Activated gamma-delta T cell treated with anti-CD3 and anti-CD28 coated beads, Interleukin-2, amount 50 U/mL, for 16 hours (primary cell): Measurements from ENCODE around the gene SLC5A12.

ENCODE experiments used
- DNase-seq: peaks from one replicate; pipeline ENCODE4 v3.0.0-alpha.2; 2020; ENCODE audit warnings: low read depth

Gene SLC5A12, protein sequence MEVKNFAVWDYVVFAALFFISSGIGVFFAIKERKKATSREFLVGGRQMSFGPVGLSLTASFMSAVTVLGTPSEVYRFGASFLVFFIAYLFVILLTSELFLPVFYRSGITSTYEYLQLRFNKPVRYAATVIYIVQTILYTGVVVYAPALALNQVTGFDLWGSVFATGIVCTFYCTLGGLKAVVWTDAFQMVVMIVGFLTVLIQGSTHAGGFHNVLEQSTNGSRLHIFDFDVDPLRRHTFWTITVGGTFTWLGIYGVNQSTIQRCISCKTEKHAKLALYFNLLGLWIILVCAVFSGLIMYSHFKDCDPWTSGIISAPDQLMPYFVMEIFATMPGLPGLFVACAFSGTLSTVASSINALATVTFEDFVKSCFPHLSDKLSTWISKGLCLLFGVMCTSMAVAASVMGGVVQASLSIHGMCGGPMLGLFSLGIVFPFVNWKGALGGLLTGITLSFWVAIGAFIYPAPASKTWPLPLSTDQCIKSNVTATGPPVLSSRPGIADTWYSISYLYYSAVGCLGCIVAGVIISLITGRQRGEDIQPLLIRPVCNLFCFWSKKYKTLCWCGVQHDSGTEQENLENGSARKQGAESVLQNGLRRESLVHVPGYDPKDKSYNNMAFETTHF

GRCh38 chr11:26721948-26722475, at the start of gene SLC5A12:
Gene SLC5A12 (minus strand): TSS chr11:26722060. CDS start chr11:26721714, 346 bp downstream.
- no peak for DNase-seq

GRCh38 chr11:26769027-26769426, 47.2 kb upstream of the SLC5A12 start:
- no peak for DNase-seq

DNA sequence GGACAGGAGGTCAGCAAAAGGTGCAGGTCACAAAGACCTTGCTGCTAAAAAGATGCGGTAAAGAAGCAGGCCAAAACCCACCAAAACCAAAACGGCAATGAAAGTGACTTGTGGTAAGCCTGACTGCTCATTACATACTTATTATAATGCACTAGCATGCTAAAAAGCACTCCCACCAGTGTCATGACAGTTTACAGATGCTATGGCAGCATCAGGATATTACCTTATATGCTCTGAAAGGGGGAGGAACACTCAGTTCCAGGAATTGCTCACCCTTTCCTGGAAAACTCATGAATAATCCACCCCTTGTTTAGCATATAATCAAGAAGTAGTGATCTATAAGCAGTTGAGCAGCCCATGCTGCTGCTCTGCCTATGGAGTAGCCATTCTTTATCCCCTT, 45.2 kb upstream of the SLC5A12 start:
- no peak for DNase-seq

GRCh38 chr11:26765323-26765722, 43.5 kb upstream of the SLC5A12 start:
- no peak for DNase-seq

DNA sequence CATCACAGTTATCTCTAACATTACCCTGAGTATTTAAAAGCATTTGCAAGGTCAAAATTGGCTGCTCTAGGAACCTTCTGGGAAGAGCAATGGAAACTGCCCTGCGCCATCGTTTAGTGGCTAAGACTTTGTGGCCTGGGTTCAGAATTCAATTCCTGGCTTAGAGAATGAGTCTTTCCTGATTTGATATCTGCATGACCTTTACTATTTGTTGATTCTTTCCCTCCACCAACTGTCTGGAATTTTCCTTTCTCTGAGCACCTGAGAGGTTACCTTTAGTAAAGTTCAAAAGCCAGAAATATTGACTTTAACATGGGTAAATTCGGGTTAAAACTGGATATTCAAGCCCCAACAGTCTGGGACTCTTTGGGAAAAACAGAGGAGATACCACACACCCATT, 43.0 kb upstream of the SLC5A12 start:
- no peak for DNase-seq

DNA sequence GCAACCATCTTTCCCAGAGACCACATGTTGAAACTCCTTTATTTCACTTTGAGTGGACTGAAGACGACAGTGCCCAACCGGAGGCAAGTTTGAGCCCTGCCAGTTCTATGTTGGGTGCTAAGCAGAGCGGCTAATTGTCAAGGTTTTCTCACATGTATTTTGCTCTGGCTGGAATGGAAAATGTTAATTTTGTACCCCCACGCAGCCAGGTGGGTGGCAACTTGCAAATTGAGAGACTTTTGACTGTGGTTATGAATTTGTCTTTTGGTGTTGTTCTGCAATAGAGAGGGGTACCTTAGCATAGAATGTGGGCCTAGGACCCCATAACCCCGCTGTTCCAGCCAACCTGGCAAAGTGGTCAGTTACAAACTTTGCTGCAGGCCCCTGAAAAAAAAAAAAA, 42.5 kb upstream of the SLC5A12 start:
- no peak for DNase-seq

- no peak for DNase-seq
Observed at GRCh38 chr11:26762089-26762488, 40.2 kb upstream of the SLC5A12 start.

- DNase-seq: no peak
Observed at GRCh38 chr11:26761361-26761809, 39.5 kb upstream of the SLC5A12 start.

DNA sequence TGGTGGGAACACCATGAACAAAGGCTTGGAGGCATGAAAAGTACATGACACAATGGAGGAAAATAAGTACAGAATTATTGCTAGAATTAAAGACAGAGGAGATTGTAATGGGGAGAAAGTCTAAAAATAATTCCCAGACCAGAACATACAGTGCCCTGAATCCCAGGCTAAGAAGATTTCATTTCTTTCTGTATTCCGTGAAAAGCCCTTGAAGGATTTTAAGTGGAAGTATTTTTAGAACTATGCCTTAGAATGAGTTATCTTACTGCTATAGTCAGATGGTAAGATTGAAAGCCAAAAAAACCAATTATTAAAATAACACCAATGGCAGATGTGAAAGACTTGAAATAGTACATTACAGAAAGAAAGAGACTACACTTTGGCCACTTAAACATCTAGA, 36.1 kb upstream of the SLC5A12 start:
- DNase-seq: no peak

DNA sequence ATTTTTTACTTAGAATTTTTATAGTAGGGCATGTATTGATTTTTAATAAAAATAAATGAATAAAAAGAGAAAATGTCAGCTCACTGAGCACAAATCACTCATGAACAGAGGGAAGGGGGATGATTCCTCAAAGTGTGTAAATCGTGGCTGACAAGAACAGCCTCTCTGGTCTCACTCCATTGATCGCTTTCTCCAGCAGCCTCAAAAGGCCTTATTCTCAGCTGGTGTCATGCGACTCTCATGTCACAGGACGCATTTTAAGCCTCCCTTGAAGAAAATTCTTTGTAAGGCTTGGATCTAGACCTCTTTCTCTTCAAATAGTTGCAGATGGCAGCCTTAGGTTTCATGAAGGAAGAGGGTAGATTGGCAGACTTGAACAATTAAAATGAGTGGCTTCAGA, 33.9 kb upstream of the SLC5A12 start:
- DNase-seq: no peak

GRCh38 chr11:26753723-26754504, 32.1 kb upstream of the SLC5A12 start:
- DNase-seq: no peak

- DNase-seq: no peak
Observed at GRCh38 chr11:26749927-26750326, 28.1 kb upstream of the SLC5A12 start.

DNA sequence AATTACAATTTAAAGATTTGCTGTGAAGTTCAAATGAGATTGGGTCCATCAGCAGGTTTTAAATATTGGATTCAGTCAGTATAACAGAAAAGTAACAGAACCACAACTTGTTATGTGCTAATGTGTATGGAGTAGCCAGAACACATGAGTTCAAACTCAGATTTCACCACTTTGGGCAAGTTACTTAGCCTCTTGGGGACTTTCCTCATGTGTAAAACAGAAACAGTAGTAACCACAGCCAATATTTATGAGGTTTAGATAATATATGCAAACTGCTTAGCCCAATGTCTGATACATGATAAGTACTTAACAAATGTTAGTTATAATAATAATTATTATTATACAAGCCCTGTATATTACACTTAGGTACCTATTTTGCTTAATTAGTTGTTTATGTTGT, 21.8 kb upstream of the SLC5A12 start:
- DNase-seq: no peak

DNA sequence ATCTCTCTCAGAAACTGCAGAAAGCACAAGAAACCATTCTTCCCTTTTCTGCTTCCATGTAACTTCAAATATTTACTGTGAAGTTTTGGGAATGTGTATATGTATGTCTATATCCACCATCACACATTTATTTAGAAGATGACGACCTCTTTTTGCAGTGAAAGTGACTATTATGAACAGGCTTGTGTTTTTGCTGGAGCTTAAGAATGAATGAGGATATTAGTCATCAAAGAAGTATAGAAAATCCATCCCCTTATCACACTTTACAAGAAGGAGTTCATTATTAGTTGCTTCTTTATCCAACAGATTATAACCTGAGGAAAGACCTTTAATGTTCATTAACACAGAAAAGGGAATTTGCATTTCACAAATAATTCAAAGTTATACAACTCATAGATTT, 21.1 kb upstream of the SLC5A12 start:
- DNase-seq: no peak

DNA sequence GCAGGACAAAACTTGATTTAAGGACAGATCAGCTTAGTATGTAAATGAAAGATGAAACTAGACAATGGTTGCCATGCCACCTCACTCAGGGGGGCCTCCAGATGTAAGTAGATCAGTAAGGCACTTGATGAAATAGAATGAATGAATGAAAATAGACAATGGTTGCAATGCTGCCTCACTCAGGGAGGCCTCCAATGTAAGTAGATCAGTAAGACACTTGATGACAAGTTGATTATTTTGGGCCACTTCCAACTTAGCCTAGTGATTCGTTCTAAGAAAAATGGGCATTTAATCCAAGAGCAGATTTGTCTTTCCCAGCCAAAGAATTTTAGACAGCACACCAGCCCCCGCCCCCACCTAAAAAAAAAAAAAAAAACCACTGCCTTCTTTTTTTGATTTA, 19.2 kb upstream of the SLC5A12 start:
- DNase-seq: no peak

GRCh38 chr11:26739366-26740073, 17.7 kb upstream of the SLC5A12 start:
- no peak for DNase-seq

DNA sequence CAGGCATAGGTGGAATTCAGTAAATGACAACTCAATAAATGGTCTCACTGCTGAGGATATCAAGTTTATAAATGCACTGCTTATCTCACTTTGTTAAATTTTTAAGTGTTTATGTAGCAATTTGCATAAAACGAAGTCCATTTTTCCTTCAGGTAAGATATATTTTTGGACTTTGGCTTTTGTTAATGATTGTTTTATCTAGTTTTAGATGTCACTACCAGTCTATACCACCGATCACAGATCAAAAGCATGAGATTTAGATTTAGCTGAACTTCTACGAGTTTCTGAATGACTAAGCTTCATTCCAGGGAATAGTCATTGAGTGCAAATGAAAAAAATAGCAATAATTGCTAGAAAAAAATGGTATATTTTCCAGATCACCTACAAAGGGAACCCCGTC, 12.8 kb upstream of the SLC5A12 start:
- no peak for DNase-seq

DNA sequence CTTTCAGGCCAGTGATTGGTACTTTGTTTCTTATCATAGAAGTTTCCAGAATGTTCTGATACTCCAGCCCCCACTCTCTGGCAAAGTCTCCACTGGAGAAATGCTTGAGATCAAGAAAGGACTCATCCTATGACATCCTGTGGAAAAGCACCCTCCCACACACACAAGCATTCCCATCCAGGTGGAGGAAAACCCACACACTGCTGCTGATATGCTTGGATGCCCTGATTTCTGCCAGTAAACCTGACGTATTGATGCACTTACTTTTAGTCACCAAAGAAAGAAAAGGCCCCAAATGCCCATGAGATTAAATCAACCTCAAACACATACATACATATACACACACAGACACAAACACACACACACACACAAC, 9.2 kb upstream of the SLC5A12 start:
- no peak for DNase-seq

DNA sequence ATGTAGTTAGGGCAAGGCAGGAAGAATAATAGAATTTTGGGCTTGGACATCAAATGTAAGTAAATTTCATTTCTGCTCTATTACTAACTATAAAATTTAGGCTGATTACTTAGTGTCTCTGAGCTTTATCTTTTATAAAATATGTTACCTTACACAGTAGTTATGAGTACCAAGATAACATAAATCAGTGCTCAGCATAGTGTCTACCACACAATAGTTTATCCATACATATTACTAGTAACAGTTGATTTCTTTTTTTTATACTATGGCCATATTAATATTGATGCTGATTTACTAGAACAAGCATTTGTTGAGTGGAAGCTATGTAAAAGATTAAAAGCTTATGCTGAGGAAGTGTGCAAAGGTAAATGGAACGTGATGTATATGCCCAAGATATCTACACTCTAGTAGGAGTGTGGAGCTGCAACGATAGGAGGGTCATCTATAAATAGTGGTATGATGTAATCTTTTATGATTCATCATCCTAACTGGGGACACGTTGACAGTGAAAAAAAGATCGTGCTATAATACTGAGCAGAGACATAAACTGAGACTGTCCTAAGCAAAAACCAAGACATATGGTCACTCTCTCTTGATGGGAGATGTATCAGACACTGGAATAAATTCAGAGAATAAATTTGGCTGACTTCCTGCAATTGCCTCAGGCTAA, 8.7 kb upstream of the SLC5A12 start:
- no peak for DNase-seq

DNA sequence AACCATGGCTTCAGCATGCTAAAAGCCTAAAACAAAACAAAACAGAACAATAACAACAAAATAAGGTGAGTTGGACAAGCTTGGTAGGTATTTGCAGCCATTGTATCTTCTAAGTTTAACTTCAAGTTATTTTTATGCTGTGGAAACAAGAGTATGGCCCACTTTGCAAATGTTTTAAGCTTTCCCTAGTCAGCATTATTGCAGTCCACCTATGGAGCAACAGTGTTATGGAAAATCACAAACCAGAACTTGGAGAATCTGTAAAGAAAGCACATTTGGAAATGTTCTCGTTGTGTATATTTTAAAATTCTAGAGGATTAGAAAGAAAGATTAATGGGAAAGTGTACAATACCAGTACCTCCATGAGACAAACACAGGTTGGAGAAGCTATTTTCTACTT, 7.4 kb upstream of the SLC5A12 start:
- DNase-seq: no peak

GRCh38 chr11:26726960-26727359, 5.1 kb upstream of the SLC5A12 start:
- no peak for DNase-seq

DNA sequence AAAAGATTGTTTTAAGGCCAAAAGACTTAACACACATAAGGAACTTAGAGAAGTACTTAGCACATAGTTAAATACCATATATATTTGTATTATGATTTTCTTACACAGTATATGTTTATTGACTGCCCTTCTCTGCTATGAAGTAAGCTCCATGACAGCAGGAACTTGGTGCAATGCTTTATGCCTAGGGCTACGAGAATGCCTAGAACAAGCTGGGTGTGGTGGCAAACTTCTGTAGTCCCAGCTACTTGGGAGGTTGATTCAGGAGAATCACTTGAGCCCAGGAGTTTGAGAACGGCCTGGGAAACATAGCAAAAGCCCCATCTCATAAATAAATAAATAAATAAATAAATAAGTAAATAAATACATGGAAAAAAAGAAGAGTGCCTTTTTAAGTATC, 1.9 kb downstream of the SLC5A12 start:
- DNase-seq: no peak
